ENCODE measurements around the gene PARP4. TPM values are rescaled to one million over a fixed set of nuclear protein-coding genes. Genes with fewer than 3 reads are reported as not detected.

PARP4 gene
- total RNA-seq, 3 donors from 2014 or later: 88.4 to 156 (median 117) TPM

DNA sequence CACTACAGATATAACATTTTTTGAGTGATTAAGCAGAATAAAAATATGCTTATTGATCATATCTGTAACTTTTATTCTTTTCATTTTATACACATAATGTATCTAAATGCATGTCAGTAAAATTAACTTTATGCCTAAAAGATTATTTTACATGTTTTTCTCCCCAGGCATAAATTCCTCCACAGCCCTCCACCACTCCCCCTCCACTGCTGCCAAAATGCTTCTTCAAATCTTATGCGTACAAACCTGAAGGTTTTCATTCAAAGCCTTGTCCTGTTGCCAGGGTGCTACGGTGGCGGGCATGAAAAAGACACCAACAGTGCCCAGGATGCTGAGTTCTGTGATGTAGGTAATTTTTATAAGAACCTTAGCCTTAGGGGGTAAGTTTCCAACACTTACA, 52.9 kb downstream of the PARP4 start:
- peaks cover 16% of the 10 kb centered on the region for H3K36me3 ChIP-seq (ENCODE audit: low read depth)
- DNase-seq: no peak
- H3K4me1 ChIP-seq (ENCODE audit: low read depth): no peaks in the 10 kb centered on the region
- no peak overlapping the region for H3K4me3 ChIP-seq
- intact Hi-C loops (cut with DNase I, micrococcal nuclease): no loop called here
- no peak for ATAC-seq
- no peaks in the 10 kb centered on the region for H3K9me3 ChIP-seq
- TF ChIP-seq CTCF (IDR thresholded peaks at IDR 0.05): no peak

DNA sequence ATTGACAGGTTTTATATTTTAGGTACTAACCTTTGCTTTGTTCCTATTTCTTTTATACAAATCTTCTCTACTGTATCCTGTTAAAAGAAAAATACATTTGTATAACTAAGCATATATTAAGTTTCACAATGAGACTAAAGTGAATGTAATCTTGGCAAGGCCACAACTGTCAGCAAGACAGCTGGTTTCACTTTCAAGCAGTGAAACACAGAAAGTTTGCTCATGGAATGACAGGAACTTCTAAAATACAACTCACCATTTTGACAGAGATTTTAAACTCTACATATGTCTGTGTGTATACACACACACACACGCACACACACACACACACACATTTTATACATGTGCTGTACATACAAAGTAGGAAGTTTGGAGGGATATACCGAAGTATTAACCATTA, 53.3 kb downstream of the PARP4 start:
- DNase-seq: no peak

GRCh38 chr13:24458736-24459135, 53.8 kb downstream of the PARP4 start:
- H3K9me3 ChIP-seq: no peaks in the 10 kb centered on the region
- no peak overlapping the region for H3K4me3 ChIP-seq
- DNase-seq: no peak
- H3K4me1 ChIP-seq (ENCODE audit: low read depth): no peaks in the 10 kb centered on the region
- peaks cover 18% of the 10 kb centered on the region for H3K36me3 ChIP-seq (ENCODE audit: low read depth)
- ATAC-seq: no peak
- no peak for TF ChIP-seq CTCF (IDR thresholded peaks at IDR 0.05)
- intact Hi-C loops (cut with DNase I, micrococcal nuclease): no loop called here

More for the DNA sequence above, 53.3 kb downstream of the PARP4 start:
- no peaks in the 10 kb centered on the region for H3K4me1 ChIP-seq (ENCODE audit: low read depth)
- no peak overlapping the region for H3K4me3 ChIP-seq
- no peaks in the 10 kb centered on the region for H3K9me3 ChIP-seq
- H3K36me3 ChIP-seq (ENCODE audit: low read depth): peaks cover 18% of the 10 kb centered on the region
- no peak for ATAC-seq
- TF ChIP-seq CTCF (IDR thresholded peaks at IDR 0.05): no peak
- intact Hi-C loops (cut with DNase I, micrococcal nuclease): no loop called here

DNA sequence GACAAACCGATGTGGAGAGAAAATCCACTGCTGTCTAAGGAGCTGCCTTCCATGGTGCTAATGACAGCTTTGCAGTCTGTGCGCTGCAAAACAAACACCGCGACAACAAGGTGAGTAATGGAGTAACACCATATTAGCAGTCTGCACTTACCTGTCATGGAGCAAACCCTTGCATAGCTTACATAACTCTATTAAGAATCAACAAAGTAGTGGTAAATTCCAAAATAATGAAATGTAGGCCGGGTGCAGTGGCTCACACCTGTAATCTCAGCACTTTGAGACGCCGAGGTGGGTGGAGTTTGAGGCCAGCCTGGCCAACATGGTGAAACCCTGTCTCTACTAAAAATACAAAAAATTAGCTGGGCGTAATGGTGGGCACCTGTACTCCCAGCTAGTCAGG, 56.2 kb downstream of the PARP4 start:
- TF ChIP-seq CTCF (IDR thresholded peaks at IDR 0.05): no peak
- Histone ChIP-seq H3K36me3 (ENCODE audit: low read depth) (peaks cover 23% of the 10 kb centered on the region), H3K4me1 (ENCODE audit: low read depth) (no peaks in the 10 kb centered on the region), H3K9me3 (no peaks in the 10 kb centered on the region), H3K4me3 (no peak overlapping the region)
- DNase-seq (no peak), ATAC-seq (no peak)
- intact Hi-C loops (cut with DNase I, micrococcal nuclease): no loop called here

DNA sequence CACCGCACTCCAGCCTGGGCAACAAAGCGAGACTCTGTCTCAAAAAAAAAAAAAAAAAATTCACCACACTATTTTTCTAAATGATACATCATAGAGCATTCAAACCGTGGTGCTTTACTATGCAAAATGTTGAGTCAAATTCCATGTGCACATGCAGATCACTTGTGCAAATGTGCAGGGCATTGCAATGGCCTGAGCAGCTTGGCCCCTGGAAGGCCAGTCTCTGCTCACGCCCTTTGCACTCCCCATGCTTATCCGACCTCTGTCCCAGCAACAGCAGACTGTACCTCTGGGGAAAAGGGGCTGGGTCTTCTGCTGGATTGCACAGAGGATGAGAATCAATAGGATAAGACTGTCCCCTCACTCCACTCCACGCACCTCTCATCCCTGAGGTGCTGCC, 58.5 kb downstream of the PARP4 start:
- Histone ChIP-seq H3K4me3 (no peak overlapping the region), H3K9me3 (no peaks in the 10 kb centered on the region), H3K4me1 (ENCODE audit: low read depth) (no peaks in the 10 kb centered on the region), H3K36me3 (ENCODE audit: low read depth) (peaks cover 19% of the 10 kb centered on the region)
- DNase-seq: no peak
- intact Hi-C loops (cut with DNase I, micrococcal nuclease): no loop called here
- no peak for ATAC-seq
- no peak for TF ChIP-seq CTCF (IDR thresholded peaks at IDR 0.05)

GRCh38 chr13:24452044-24452443, 60.5 kb downstream of the PARP4 start:
- Histone ChIP-seq H3K9me3 (no peaks in the 10 kb centered on the region), H3K4me1 (ENCODE audit: low read depth) (no peaks in the 10 kb centered on the region), H3K36me3 (ENCODE audit: low read depth) (peaks cover 18% of the 10 kb centered on the region), H3K4me3 (no peak overlapping the region)
- no peak for ATAC-seq
- no peak for TF ChIP-seq CTCF (IDR thresholded peaks at IDR 0.05)
- intact Hi-C loops (cut with DNase I, micrococcal nuclease): no loop called here
- DNase-seq: no peak
